ENCODE data around the gene ULK3.

DNA sequence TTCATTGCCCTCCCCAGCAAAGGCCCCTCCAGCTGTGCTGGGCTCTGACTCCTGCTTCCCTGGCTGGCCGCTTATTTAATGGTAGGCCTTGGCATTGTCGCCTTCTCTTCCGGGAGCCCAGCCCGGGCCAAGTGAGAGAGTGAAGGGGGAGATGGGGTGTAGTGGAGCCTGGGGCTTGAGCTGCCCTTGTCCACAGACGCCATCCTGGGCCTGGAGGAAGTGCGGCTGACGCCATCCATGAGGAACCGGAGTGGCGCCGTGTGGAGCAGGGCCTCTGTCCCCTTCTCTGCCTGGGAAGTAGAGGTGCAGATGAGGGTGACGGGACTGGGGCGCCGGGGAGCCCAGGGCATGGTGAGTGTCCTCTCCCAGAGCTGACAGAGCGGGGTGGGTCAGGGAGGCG lies 27.0 kb downstream of the ULK3 start:
- TF ChIP-seq, protein P1, sequence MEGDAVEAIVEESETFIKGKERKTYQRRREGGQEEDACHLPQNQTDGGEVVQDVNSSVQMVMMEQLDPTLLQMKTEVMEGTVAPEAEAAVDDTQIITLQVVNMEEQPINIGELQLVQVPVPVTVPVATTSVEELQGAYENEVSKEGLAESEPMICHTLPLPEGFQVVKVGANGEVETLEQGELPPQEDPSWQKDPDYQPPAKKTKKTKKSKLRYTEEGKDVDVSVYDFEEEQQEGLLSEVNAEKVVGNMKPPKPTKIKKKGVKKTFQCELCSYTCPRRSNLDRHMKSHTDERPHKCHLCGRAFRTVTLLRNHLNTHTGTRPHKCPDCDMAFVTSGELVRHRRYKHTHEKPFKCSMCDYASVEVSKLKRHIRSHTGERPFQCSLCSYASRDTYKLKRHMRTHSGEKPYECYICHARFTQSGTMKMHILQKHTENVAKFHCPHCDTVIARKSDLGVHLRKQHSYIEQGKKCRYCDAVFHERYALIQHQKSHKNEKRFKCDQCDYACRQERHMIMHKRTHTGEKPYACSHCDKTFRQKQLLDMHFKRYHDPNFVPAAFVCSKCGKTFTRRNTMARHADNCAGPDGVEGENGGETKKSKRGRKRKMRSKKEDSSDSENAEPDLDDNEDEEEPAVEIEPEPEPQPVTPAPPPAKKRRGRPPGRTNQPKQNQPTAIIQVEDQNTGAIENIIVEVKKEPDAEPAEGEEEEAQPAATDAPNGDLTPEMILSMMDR (IDR thresholded peaks at IDR 0.05; ENCODE audit: borderline replicate concordance, extremely low read depth, low read length, poor library complexity, severe bottlenecking), result no peak
- TF ChIP-seq EZH2 (IDR thresholded peaks at IDR 0.05; ENCODE audit: borderline replicate concordance, low read depth, low read length, severe bottlenecking), result no peak
